Neural cell (in vitro differentiated cells): ENCODE data around the gene METTL14. TPM values are rescaled to one million over a fixed set of nuclear protein-coding genes. Genes with fewer than 3 reads are reported as not detected.

Source experiments
- H2AFZ ChIP-seq: fragments of 200-600, 300-800 bp; sonication (generic), shearing (Covaris generic); 2 replicates; pipeline ENCODE4 v1.6.0; 2014; ENCODE audit warnings: low read depth, mild to moderate bottlenecking, antibody characterized with exemption, low read length, moderate library complexity
- H3F3A ChIP-seq: fragments of 200-600 bp; shearing (Covaris generic); 2 replicates; pipeline ENCODE4 v1.6.1; 2016; ENCODE audit warnings: mild to moderate bottlenecking, moderate library complexity, mixed read lengths, antibody characterized with exemption, low read length; ENCODE audit not compliant: insufficient read depth, poor library complexity, severe bottlenecking
- H3K27ac ChIP-seq: fragments of 200-600, 300-800 bp; sonication (generic), shearing (Covaris generic); 2 replicates; pipeline ENCODE4 v1.5.1; 2014; ENCODE audit warnings: mild to moderate bottlenecking, low read length, moderate library complexity
- H3K27me3 ChIP-seq: fragments of 300-800, 200-600 bp; sonication (generic), shearing (Covaris generic); 2 replicates; pipeline ENCODE4 v1.6.0; 2014; ENCODE audit warnings: mild to moderate bottlenecking, low read depth, low read length, moderate library complexity; ENCODE audit not compliant: insufficient read depth
- H3K36me3 ChIP-seq: fragments of 300-800, 200-600 bp; sonication (generic), shearing (Covaris generic); 2 replicates; pipeline ENCODE4 v1.5.1; 2014; ENCODE audit warnings: mild to moderate bottlenecking, antibody characterized with exemption, low read length, moderate library complexity; ENCODE audit not compliant: insufficient read depth
- H3K4me2 ChIP-seq: fragments of 300-800, 200-600 bp; sonication (generic), shearing (Covaris generic); 2 replicates; pipeline ENCODE4 v1.6.0; 2014; ENCODE audit warnings: mild to moderate bottlenecking, low read length
- H3K4me3 ChIP-seq: fragments of 300-800, 200-600 bp; sonication (generic), shearing (Covaris generic); 2 replicates; pipeline ENCODE4 v1.5.1; 2014; ENCODE audit warnings: mild to moderate bottlenecking, low read length, moderate library complexity
- H3K79me2 ChIP-seq: fragments of 200-600 bp; shearing (Covaris generic); replicated peaks from 2 replicates; pipeline ENCODE4 v1.6.0; 2014; ENCODE audit warnings: mild to moderate bottlenecking, low read length, moderate library complexity; ENCODE audit not compliant: insufficient read depth
- H3K9ac ChIP-seq: fragments of 300-800, 200-600 bp; sonication (generic), shearing (Covaris generic); 2 replicates; pipeline ENCODE4 v1.6.1; 2016; ENCODE audit warnings: mild to moderate bottlenecking, low read length, mixed read lengths
- H3K9me2 ChIP-seq: fragments of 200-600 bp; shearing (Covaris generic); 2 replicates; pipeline ENCODE4 v1.6.1; 2016; ENCODE audit warnings: mild to moderate bottlenecking, low read length, mixed read lengths; ENCODE audit not compliant: insufficient read depth
- H3K9me3 ChIP-seq: fragments of 200-600, 300-800 bp; sonication (generic), shearing (Covaris generic); 2 replicates; pipeline ENCODE4 v1.6.1; 2016; ENCODE audit warnings: mild to moderate bottlenecking, mixed run types, low read length, moderate library complexity, mixed read lengths
- H4K20me1 ChIP-seq: fragments of 200-600 bp; shearing (Covaris generic); 2 replicates; pipeline ENCODE4 v1.6.1; 2016; ENCODE audit warnings: mild to moderate bottlenecking, mixed run types; ENCODE audit not compliant: insufficient read depth
- CTCF ChIP-seq: fragments of 450-650 bp; IDR thresholded peaks from 2 replicates; pipeline ENCODE4 v1.5.1; 2014; ENCODE audit warnings: antibody characterized with exemption, mild to moderate bottlenecking, moderate library complexity; ENCODE audit not compliant: poor library complexity, severe bottlenecking
- EP300 ChIP-seq: fragments of 450-650 bp; conservative IDR thresholded peaks from 2 replicates; pipeline ENCODE4 v1.6.1; 2014; ENCODE audit warnings: antibody characterized with exemption, mild to moderate bottlenecking, moderate library complexity; ENCODE audit not compliant: poor library complexity, severe bottlenecking
- EZH2 ChIP-seq: fragments of 200-600, 300-800 bp; shearing (Covaris generic), sonication (generic); IDR thresholded peaks from 2 replicates; pipeline ENCODE4 v1.6.1; 2014; ENCODE audit warnings: antibody characterized with exemption, low read length, borderline replicate concordance, mild to moderate bottlenecking; ENCODE audit not compliant: insufficient read depth, poor library complexity, severe bottlenecking
- MXI1 ChIP-seq: fragments of 450-650 bp; conservative IDR thresholded peaks from 2 replicates; pipeline ENCODE4 v1.6.1; 2014; ENCODE audit warnings: antibody characterized with exemption, mild to moderate bottlenecking; ENCODE audit not compliant: poor library complexity, severe bottlenecking
- POLR2AphosphoS5 ChIP-seq: IDR thresholded peaks from 2 replicates; pipeline ENCODE4 v1.6.1; 2012
- RAD21 ChIP-seq: fragments of 450-650 bp; conservative IDR thresholded peaks from 2 replicates; pipeline ENCODE4 v1.6.1; 2014; ENCODE audit warnings: antibody characterized with exemption, mild to moderate bottlenecking, moderate library complexity
- REST ChIP-seq: IDR thresholded peaks from 2 replicates; pipeline ENCODE4 v1.6.1; 2012; ENCODE audit warnings: borderline replicate concordance
- SMC3 ChIP-seq: fragments of 450-650 bp; conservative IDR thresholded peaks from 2 replicates; pipeline ENCODE4 v1.6.1; 2014; ENCODE audit warnings: antibody characterized with exemption, mild to moderate bottlenecking, moderate library complexity; ENCODE audit not compliant: poor library complexity
- TAF1 ChIP-seq: IDR thresholded peaks from 2 replicates; pipeline ENCODE4 v1.6.1; 2012; ENCODE audit warnings: low read depth
- polyA plus RNA-seq: library from polyadenylated mRNA; depleted of rRNA; stranded (reverse); fragments of >200 nt; gene quantifications from 2 replicates; pipeline ENCODE4 v1.2.3, GENCODE V29; 2014

METTL14 gene
- polyA plus RNA-seq, 1 donor from 2014 or later = 18.8 TPM

GRCh38 chr4:118730683-118731082, 45.5 kb downstream of the METTL14 start:
- Histone ChIP-seq H3F3A (no peaks in the 10 kb centered on the region), H3K79me2 (no peaks in the 10 kb centered on the region), H3K27ac (no peak overlapping the region), H3K9me3 (no peaks in the 10 kb centered on the region), H3K4me3 (no peak overlapping the region), H3K9ac (no peak overlapping the region), H4K20me1 (no peaks in the 10 kb centered on the region), H3K4me2 (no peak overlapping the region), H3K36me3 (no peaks in the 10 kb centered on the region), H3K27me3 (no peaks in the 10 kb centered on the region), H2AFZ (no peak overlapping the region), H3K9me2 (no peaks in the 10 kb centered on the region)
- TF ChIP-seq CTCF (no peak), REST (no peak), EP300 (no peak), POLR2AphosphoS5 (no peak), RAD21 (no peak), MXI1 (no peak), EZH2 (no peak)

- H3F3A ChIP-seq = no peaks in the 10 kb centered on the region
- no peaks in the 10 kb centered on the region for H4K20me1 ChIP-seq
- no peak overlapping the region for H3K4me3 ChIP-seq
- no peaks in the 10 kb centered on the region for H3K27me3 ChIP-seq
- H3K9me3 ChIP-seq = no peaks in the 10 kb centered on the region
- no peaks in the 10 kb centered on the region for H3K36me3 ChIP-seq
- TF ChIP-seq REST (no peak), POLR2AphosphoS5 (no peak), SMC3 (no peak), CTCF (no peak), MXI1 (no peak), RAD21 (no peak), TAF1 (no peak), EZH2 (no peak), EP300 (no peak)
- no peak overlapping the region for H2AFZ ChIP-seq
- H3K27ac ChIP-seq = no peak overlapping the region
- no peak overlapping the region for H3K9ac ChIP-seq
- no peaks in the 10 kb centered on the region for H3K9me2 ChIP-seq
- H3K4me2 ChIP-seq = no peak overlapping the region
- no peaks in the 10 kb centered on the region for H3K79me2 ChIP-seq
Measured at GRCh38 chr4:118732591-118733330, 47.6 kb downstream of the METTL14 start.
